Rectal smooth muscle tissue (tissue), 1 donor: Measurements from ENCODE around the gene MAST4.
"Not testable (repeated sequence)": the region's sequence is repeated elsewhere in the genome, so short reads cannot be mapped to it uniquely, and the experiment has no call there.

Source experiments
- H3K27ac ChIP-seq: one replicate; pipeline ENCODE4 v1.7.0; 2013; ENCODE audit warnings: low read depth, low read length, inconsistent platforms
- H3K27me3 ChIP-seq: one replicate; pipeline ENCODE4 v1.7.0; 2013; ENCODE audit warnings: low read length; ENCODE audit not compliant: control insufficient read depth, insufficient read depth
- H3K36me3 ChIP-seq: one replicate; pipeline ENCODE4 v1.7.0; 2013; ENCODE audit warnings: low read length; ENCODE audit not compliant: control insufficient read depth, insufficient read depth
- H3K4me1 ChIP-seq: one replicate; pipeline ENCODE4 v1.7.0; 2013; ENCODE audit warnings: low read length; ENCODE audit not compliant: control insufficient read depth, insufficient read depth
- H3K4me3 ChIP-seq: one replicate; pipeline ENCODE4 v1.7.0; 2013; ENCODE audit warnings: low read length
- H3K9ac ChIP-seq: one replicate; pipeline ENCODE4 v1.7.0; 2013; ENCODE audit warnings: low read length

MAST4 gene

DNA sequence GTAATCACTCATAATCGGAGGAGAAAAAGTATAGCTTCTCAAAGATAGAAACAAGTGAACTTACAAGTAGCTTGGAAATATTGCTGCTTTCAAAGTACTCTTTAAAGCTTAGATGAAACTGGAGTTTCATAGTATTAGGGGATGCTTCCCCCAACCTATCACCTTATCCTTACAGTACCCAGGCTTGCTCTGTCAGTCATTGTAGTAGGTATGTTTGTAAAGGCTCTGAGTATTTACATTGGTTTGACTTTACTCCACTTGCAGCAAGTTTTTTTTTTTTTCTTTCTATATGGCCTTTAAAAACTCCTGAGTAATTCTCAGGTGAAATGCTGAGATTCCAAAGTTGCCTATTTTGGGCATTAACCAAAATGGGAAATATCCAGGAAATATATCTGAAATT, 515.6 kb downstream of the MAST4 start:
- H3K9ac ChIP-seq = no peak overlapping the region
- no peaks in the 10 kb centered on the region for H3K4me1 ChIP-seq
- no peak overlapping the region for H3K27ac ChIP-seq
- no peaks in the 10 kb centered on the region for H3K36me3 ChIP-seq
- no peaks in the 10 kb centered on the region for H3K27me3 ChIP-seq
- H3K4me3 ChIP-seq = no peak overlapping the region

GRCh38 chr5:67115246-67115645, 519.1 kb downstream of the MAST4 start:
- no peak overlapping the region for H3K9ac ChIP-seq
- no peak overlapping the region for H3K27ac ChIP-seq
- H3K36me3 ChIP-seq = no peaks in the 10 kb centered on the region
- H3K4me1 ChIP-seq = no peaks in the 10 kb centered on the region
- no peak overlapping the region for H3K4me3 ChIP-seq
- no peaks in the 10 kb centered on the region for H3K27me3 ChIP-seq

- no peaks in the 10 kb centered on the region for H3K36me3 ChIP-seq
- no peak overlapping the region for H3K27ac ChIP-seq
- no peaks in the 10 kb centered on the region for H3K4me1 ChIP-seq
These were observed 519.6 kb downstream of the MAST4 start for GRCh38 chr5:67115817-67116216.

GRCh38 chr5:67118050-67118620, 521.9 kb downstream of the MAST4 start:
- H3K27me3 ChIP-seq = no peaks in the 10 kb centered on the region
- H3K36me3 ChIP-seq = no peaks in the 10 kb centered on the region
- no peak overlapping the region for H3K4me3 ChIP-seq
- H3K4me1 ChIP-seq = no peaks in the 10 kb centered on the region
- no peak overlapping the region for H3K27ac ChIP-seq
- no peak overlapping the region for H3K9ac ChIP-seq

More at GRCh38 chr5:67115817-67116216, 519.6 kb downstream of the MAST4 start:
- Histone ChIP-seq H3K4me3 (no peak overlapping the region), H3K27me3 (no peaks in the 10 kb centered on the region), H3K9ac (no peak overlapping the region)

GRCh38 chr5:67119010-67119409, 522.8 kb downstream of the MAST4 start:
- no peaks in the 10 kb centered on the region for H3K27me3 ChIP-seq
- no peak overlapping the region for H3K9ac ChIP-seq
- H3K27ac ChIP-seq = no peak overlapping the region
- H3K36me3 ChIP-seq = no peaks in the 10 kb centered on the region
- no peaks in the 10 kb centered on the region for H3K4me1 ChIP-seq
- H3K4me3 ChIP-seq = no peak overlapping the region

GRCh38 chr5:67120032-67120431, 523.8 kb downstream of the MAST4 start:
- Histone ChIP-seq H3K4me1 (no peaks in the 10 kb centered on the region), H3K36me3 (no peaks in the 10 kb centered on the region), H3K4me3 (no peak overlapping the region), H3K27me3 (no peaks in the 10 kb centered on the region), H3K27ac (no peak overlapping the region), H3K9ac (no peak overlapping the region)

DNA sequence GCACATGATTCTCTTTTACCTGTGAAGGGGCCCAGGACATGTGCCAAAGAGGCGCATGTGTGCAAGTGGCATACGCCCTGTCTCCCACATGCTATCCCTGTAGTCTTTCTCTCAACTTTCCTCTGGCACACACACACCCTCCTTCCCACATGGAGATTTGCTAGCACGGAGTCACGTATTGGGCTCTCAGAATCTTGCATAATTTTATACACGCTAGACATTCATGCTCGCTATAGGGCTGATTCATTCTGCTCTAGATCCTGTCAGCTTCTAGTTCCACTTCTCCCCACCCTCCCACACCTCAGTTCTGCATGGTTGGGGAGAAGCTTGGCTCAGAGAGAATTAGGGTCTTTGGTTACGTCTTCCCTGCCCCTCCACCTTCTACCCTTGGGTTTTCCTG, 527.6 kb downstream of the MAST4 start:
- no peak overlapping the region for H3K4me3 ChIP-seq

GRCh38 chr5:67124556-67124955, 528.4 kb downstream of the MAST4 start:
- Histone ChIP-seq H3K27ac (no peak overlapping the region), H3K36me3 (peaks cover 3% of the 10 kb centered on the region), H3K9ac (no peak overlapping the region), H3K27me3 (no peaks in the 10 kb centered on the region), H3K4me3 (no peak overlapping the region), H3K4me1 (no peaks in the 10 kb centered on the region)

More for the DNA sequence above, 527.6 kb downstream of the MAST4 start:
- no peak overlapping the region for H3K27ac ChIP-seq
- H3K4me1 ChIP-seq = no peaks in the 10 kb centered on the region
- no peaks in the 10 kb centered on the region for H3K27me3 ChIP-seq
- H3K36me3 ChIP-seq = peaks cover under 1% of the 10 kb centered on the region
- H3K9ac ChIP-seq = no peak overlapping the region

GRCh38 chr5:67127347-67127895, 531.2 kb downstream of the MAST4 start:
- not testable (repeated sequence) for H3K36me3 ChIP-seq, H3K9ac ChIP-seq, H3K4me1 ChIP-seq, H3K27me3 ChIP-seq, H3K27ac ChIP-seq, H3K4me3 ChIP-seq

DNA sequence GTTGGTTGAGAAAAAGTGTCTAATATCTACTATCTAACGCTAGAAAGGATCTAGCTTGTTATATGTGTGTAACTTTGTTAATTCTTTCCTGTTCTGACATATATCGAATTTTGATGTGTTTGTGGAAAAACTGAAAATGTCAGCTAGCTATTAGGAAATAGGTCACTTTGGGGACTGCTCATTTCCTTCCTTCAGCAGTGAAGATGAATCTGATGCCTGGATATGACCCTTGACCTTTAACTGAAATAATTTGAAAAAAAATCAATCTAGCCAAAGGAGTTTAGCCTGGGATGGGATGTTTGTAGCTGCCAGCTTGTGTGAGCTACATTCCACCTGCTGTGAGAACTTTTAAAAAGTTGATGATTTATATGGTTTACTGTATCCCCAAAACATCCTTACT, 533.6 kb downstream of the MAST4 start:
- no peak overlapping the region for H3K27ac ChIP-seq
- no peak overlapping the region for H3K9ac ChIP-seq
- no peak overlapping the region for H3K4me3 ChIP-seq
- H3K36me3 ChIP-seq = peaks cover 3% of the 10 kb centered on the region
- no peaks in the 10 kb centered on the region for H3K27me3 ChIP-seq
- no peaks in the 10 kb centered on the region for H3K4me1 ChIP-seq

- Histone ChIP-seq H3K27ac (no peak overlapping the region), H3K27me3 (no peaks in the 10 kb centered on the region), H3K36me3 (peaks cover 3% of the 10 kb centered on the region)
These were observed 537.0 kb downstream of the MAST4 start for GRCh38 chr5:67133217-67133616.

DNA sequence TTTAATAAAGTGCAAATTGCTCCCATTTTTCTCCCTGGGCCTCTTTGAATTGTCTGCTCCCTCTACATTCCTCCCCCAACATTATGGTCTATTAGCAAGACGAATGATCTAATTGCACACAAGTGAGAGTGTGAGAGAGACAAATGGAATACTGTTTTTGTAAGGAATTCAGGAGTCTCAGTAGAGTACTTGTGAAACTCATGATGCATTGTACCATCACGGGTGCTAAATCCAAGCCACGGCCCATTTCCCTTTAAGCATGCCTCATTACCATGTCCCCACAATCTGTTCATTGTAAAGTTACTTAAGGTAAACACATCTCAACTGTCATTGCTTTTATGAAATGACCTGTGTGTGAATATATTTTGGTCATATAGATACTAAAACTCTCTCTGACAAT, 537.6 kb downstream of the MAST4 start:
- no peaks in the 10 kb centered on the region for H3K27me3 ChIP-seq
- H3K36me3 ChIP-seq = peaks cover 2% of the 10 kb centered on the region
- no peak overlapping the region for H3K4me3 ChIP-seq
- H3K4me1 ChIP-seq = no peaks in the 10 kb centered on the region
- H3K27ac ChIP-seq = no peak overlapping the region
- no peak overlapping the region for H3K9ac ChIP-seq

More at GRCh38 chr5:67133217-67133616, 537.0 kb downstream of the MAST4 start:
- H3K4me3 ChIP-seq = no peak overlapping the region
- H3K4me1 ChIP-seq = no peaks in the 10 kb centered on the region
- no peak overlapping the region for H3K9ac ChIP-seq

GRCh38 chr5:67135381-67135984, 539.3 kb downstream of the MAST4 start:
- no peaks in the 10 kb centered on the region for H3K27me3 ChIP-seq
- no peak overlapping the region for H3K27ac ChIP-seq
- H3K4me3 ChIP-seq = no peak overlapping the region
- H3K4me1 ChIP-seq = no peaks in the 10 kb centered on the region
- H3K9ac ChIP-seq = no peak overlapping the region
- no peaks in the 10 kb centered on the region for H3K36me3 ChIP-seq
